NK-92 treated with Interleukin-12 subunit alpha and Interleukin-12 subunit beta, amount 100 ng/mL, for 24 hours (cell line): ENCODE measurements around the gene LACC1.

Source experiments
- DNase-seq: peaks from one replicate; lab custom pipeline; 2025; lab: John Stamatoyannopoulos, UW

LACC1 gene

GRCh38 chr13:43884222-43884621, 4.5 kb downstream of the LACC1 start:
- DNase-seq = no peak

- no peak for DNase-seq
These were observed 14.7 kb downstream of the LACC1 start for GRCh38 chr13:43894438-43894837.

- DNase-seq = no peak
These were observed 16.2 kb downstream of the LACC1 start for GRCh38 chr13:43895940-43896339.

GRCh38 chr13:43905435-43906031, 25.8 kb downstream of the LACC1 start:
- DNase-seq = no peak

GRCh38 chr13:43908156-43909126, 28.7 kb downstream of the LACC1 start:
- DNase-seq = no peak

- no peak for DNase-seq
These were observed 31.2 kb downstream of the LACC1 start for GRCh38 chr13:43910856-43911255.

- DNase-seq = no peak
These were observed 31.6 kb downstream of the LACC1 start for GRCh38 chr13:43911278-43911677.

GRCh38 chr13:43911871-43912270, 32.2 kb downstream of the LACC1 start:
- DNase-seq = no peak

- no peak for DNase-seq
These were observed 35.7 kb downstream of the LACC1 start for GRCh38 chr13:43915451-43915850.

GRCh38 chr13:43916828-43917227, 37.1 kb downstream of the LACC1 start:
- no peak for DNase-seq

- no peak for DNase-seq
These were observed 38.9 kb downstream of the LACC1 start for GRCh38 chr13:43918636-43919035.

GRCh38 chr13:43920965-43921674, 41.4 kb downstream of the LACC1 start:
- no peak for DNase-seq

GRCh38 chr13:43924549-43925245, 45.0 kb downstream of the LACC1 start:
- no peak for DNase-seq

- no peak for DNase-seq
These were observed 50.2 kb downstream of the LACC1 start for GRCh38 chr13:43929947-43930346.

GRCh38 chr13:43933378-43933777, 53.7 kb downstream of the LACC1 start:
- DNase-seq = no peak

GRCh38 chr13:43934273-43934672, 54.6 kb downstream of the LACC1 start:
- DNase-seq = no peak

GRCh38 chr13:43935878-43936277, 56.2 kb downstream of the LACC1 start:
- no peak for DNase-seq

GRCh38 chr13:43936647-43937046, 56.9 kb downstream of the LACC1 start:
- no peak for DNase-seq

- DNase-seq = no peak
These were observed 58.1 kb downstream of the LACC1 start for GRCh38 chr13:43937839-43938238.

GRCh38 chr13:43938449-43938848, 58.7 kb downstream of the LACC1 start:
- DNase-seq = no peak

- no peak for DNase-seq
These were observed 59.4 kb downstream of the LACC1 start for GRCh38 chr13:43939086-43939485.

GRCh38 chr13:43942286-43942685, 62.6 kb downstream of the LACC1 start:
- no peak for DNase-seq
